HEK293T (cell line): ENCODE results near the gene SPESP1.

Experiments used
- CTCF ChIA-PET: fragments of 350-600 bp; formaldehyde crosslinking; extraction: SDS; loops from one replicate; lab custom pipeline; 2021; ENCODE audit warnings: antibody characterized with exemption, inconsistent platforms; lab: Yijun Ruan, JAX
- POLR2A ChIA-PET: fragments of 350-600 bp; formaldehyde crosslinking; extraction: SDS; loops from one replicate; lab custom pipeline; 2020; ENCODE audit warnings: antibody characterized with exemption, inconsistent platforms; lab: Yijun Ruan, JAX
- DNase-seq: peaks from one replicate; pipeline ENCODE4 v3.0.0; 2012; ENCODE audit warnings: mixed read lengths; ENCODE audit errors: extremely low spot score
- ARNT ChIP-seq: fragments of 450-650 bp; IDR thresholded peaks from 2 replicates; pipeline ENCODE4 v1.6.1; 2017; ENCODE audit warnings: mild to moderate bottlenecking
- BHLHE40 ChIP-seq: fragments of 450-650 bp; IDR thresholded peaks from 2 replicates; pipeline ENCODE4 v1.6.1; 2016; ENCODE audit warnings: mild to moderate bottlenecking, moderate library complexity, borderline replicate concordance
- CTBP1 ChIP-seq: fragments of 450-650 bp; IDR thresholded peaks from 2 replicates; pipeline ENCODE4 v1.6.1; 2016; ENCODE audit warnings: borderline replicate concordance
- ELF4 ChIP-seq: fragments of 450-650 bp; IDR thresholded peaks from 2 replicates; pipeline ENCODE4 v1.6.1; 2017; ENCODE audit warnings: antibody characterized with exemption
- FOXA1 ChIP-seq: fragments of 450-650 bp; IDR thresholded peaks from 2 replicates; pipeline ENCODE4 v1.6.1; 2016; ENCODE audit warnings: mild to moderate bottlenecking
- FOXK2 ChIP-seq: fragments of 450-650 bp; IDR thresholded peaks from 2 replicates; pipeline ENCODE4 v1.6.1; 2016; ENCODE audit warnings: mild to moderate bottlenecking
- FOXM1 ChIP-seq: fragments of 450-650 bp; IDR thresholded peaks from 2 replicates; pipeline ENCODE4 v1.6.1; 2017; ENCODE audit warnings: mild to moderate bottlenecking, borderline replicate concordance
- HDGF ChIP-seq: fragments of 450-650 bp; IDR thresholded peaks from 2 replicates; pipeline ENCODE4 v1.6.1; 2017; ENCODE audit warnings: antibody characterized with exemption, borderline replicate concordance
- L3MBTL2 ChIP-seq: fragments of 450-650 bp; conservative IDR thresholded peaks from 2 replicates; pipeline ENCODE4 v1.6.1; 2016; ENCODE audit warnings: mild to moderate bottlenecking
- LEF1 ChIP-seq: fragments of 450-650 bp; IDR thresholded peaks from 2 replicates; pipeline ENCODE4 v1.6.1; 2017; ENCODE audit warnings: mild to moderate bottlenecking, borderline replicate concordance
- NFRKB ChIP-seq: fragments of 450-650 bp; IDR thresholded peaks from 2 replicates; pipeline ENCODE4 v1.6.1; 2016; ENCODE audit warnings: mild to moderate bottlenecking, moderate library complexity
- PKNOX1 ChIP-seq: fragments of 450-650 bp; IDR thresholded peaks from 2 replicates; pipeline ENCODE4 v1.6.1; 2016
- SP1 ChIP-seq: fragments of 450-650 bp; IDR thresholded peaks from 2 replicates; pipeline ENCODE4 v1.6.1; 2017
- SUZ12 ChIP-seq: fragments of 450-650 bp; IDR thresholded peaks from 2 replicates; pipeline ENCODE4 v1.6.1; 2016; ENCODE audit warnings: mild to moderate bottlenecking
- TARDBP ChIP-seq: fragments of 450-650 bp; IDR thresholded peaks from 2 replicates; pipeline ENCODE4 v1.6.1; 2016
- ZNF384 ChIP-seq: fragments of 450-650 bp; IDR thresholded peaks from 2 replicates; pipeline ENCODE4 v1.6.1; 2016

Gene SPESP1

GRCh38 chr15:68910816-68911215 is 19.5 kb upstream of the SPESP1 start:
- DNase-seq = no peak
- ChIA-PET POLR2A (interaction anchor here (1.0 kb wide), 1 partner anchor 35 kb away, joined by 3 read pairs; no protein-coding TSS in a partner anchor), CTCF (interaction anchor here (1.0 kb wide), 2 partner anchors 14 to 121 kb away, joined by 3 to 4 read pairs; no protein-coding TSS in a partner anchor)
- TF ChIP-seq FOXK2 (no peak), FOXA1 (no peak), ARNT (no peak), L3MBTL2 (no peak), LEF1 (no peak), SUZ12 (no peak), ZNF384 (no peak), PKNOX1 (no peak)

DNA sequence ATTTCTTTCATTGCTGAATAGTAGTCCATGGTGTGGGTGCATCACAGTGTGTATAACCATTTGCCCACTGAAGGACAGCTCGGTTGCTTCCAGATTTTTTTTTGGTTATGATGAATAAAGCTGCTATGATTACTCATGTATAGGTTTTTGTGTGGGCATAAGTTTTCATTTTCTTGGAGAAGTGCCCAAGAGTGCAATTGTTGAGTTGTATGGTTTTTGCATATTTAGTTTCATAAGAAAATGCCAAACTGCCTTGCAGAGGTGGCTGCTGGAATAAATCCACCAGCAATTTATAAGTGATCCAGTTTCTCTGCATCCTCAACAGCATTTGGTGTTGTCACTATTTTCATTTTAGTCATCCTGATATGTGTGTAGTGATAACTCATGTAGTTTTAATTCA is 8.4 kb upstream of the SPESP1 start:
- POLR2A ChIA-PET = no interaction called here
- CTCF ChIA-PET = interaction anchor here (1.1 kb wide), 1 partner anchor 138 kb away, joined by 7 read pairs; no protein-coding TSS in a partner anchor
- TF ChIP-seq FOXA1 (no peak), FOXK2 (no peak), BHLHE40 (no peak), SP1 (no peak), HDGF (no peak), L3MBTL2 (no peak), ZNF384 (no peak), ARNT (no peak), PKNOX1 (no peak), FOXM1 (no peak), NFRKB (no peak), TARDBP (no peak), CTBP1 (no peak), SUZ12 (no peak), ELF4 (no peak), LEF1 (no peak)
- DNase-seq = no peak

DNA sequence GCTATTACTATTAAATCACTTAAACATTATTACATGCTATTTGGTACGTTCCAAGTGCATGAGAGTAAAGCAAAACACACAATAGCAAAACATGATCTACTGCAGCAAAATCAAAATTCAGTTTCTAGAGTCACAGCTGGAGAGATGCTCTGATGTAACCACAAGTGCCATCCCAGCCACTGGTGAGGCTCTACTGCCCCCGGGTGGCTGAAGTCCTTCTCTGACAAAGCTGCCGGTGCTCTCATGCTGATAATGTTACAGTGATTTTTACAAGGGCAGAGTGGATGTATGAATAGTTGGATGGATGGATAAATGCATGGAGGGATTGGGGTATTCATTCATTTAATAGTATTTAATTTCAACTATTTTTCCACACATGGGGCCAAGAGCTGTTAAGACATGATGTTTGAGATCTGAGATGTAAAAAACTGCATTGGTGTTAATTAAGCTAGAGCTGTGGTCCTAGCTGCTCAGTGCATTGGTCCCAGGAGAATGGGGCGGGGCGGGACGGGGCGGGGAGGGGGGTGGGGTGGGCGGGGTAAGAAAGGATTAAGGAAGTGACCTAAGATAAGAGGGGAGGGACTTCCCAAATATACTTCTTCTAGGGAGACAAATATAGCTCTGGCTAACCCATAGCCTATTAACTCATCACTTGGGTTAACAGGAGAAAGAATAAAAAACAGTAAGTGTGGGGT is 5.3 kb upstream of the SPESP1 start:
- TF ChIP-seq CTBP1 = 0 out of 2 replicates have a peak, but pooled peaks have one; percentile 23
- no peak for TF ChIP-seq NFRKB
- DNase-seq = peak; percentile 87
- CTCF ChIA-PET = interaction anchor here (0.5 to 2.7 kb wide), 29 partner anchors 9 to 618 kb away, joined by 3 to 23 read pairs (median 4); no protein-coding TSS in a partner anchor
- POLR2A ChIA-PET = interaction anchor here (0.6 to 1.2 kb wide), 3 partner anchors 104 to 225 kb away, joined by 3 to 4 read pairs (median 4); partner anchors contain the start of gene ANP32A

DNA sequence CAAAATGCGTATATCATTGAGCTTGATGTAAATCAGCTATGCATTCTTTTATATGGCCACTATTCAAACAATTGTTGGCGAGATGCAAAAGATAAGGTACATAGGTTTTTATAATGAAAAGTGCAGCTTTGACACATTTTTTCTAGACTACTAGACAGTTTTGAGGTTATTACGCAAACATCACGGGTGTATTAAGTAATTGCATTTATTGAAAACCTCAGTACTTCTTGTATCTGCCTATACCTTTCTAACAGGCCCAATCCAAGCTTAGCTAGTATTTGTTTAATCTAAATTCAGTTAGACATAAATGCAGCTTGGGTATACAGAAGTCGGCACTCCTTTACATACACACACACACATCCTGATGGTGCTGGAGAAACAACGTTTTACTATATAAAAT is 2.7 kb downstream of the SPESP1 start:
- TF ChIP-seq PKNOX1 (no peak), SUZ12 (no peak), FOXK2 (no peak), L3MBTL2 (no peak), TARDBP (no peak), ZNF384 (no peak), CTBP1 (no peak), ELF4 (no peak), FOXA1 (no peak), ARNT (no peak), FOXM1 (no peak), HDGF (no peak), NFRKB (no peak), BHLHE40 (no peak), LEF1 (no peak)
- ChIA-PET CTCF (interaction anchor here (2.0 kb wide), 1 partner anchor 99 kb away, joined by 6 read pairs; no protein-coding TSS in a partner anchor), POLR2A (no interaction called here)
- no peak for DNase-seq

GRCh38 chr15:68934341-68934740 is 4.0 kb downstream of the SPESP1 start:
- TF ChIP-seq ZNF384 (no peak), SUZ12 (no peak), L3MBTL2 (no peak), FOXM1 (no peak), PKNOX1 (no peak), TARDBP (no peak), CTBP1 (no peak), ELF4 (no peak)
- ChIA-PET CTCF (interaction anchor here (1.4 kb wide), 1 partner anchor 9 kb away, joined by 4 read pairs; no protein-coding TSS in a partner anchor), POLR2A (no interaction called here)
- no peak for DNase-seq
